Aortic smooth muscle cell (primary cell): ENCODE results near the gene ARL14EPL. TPM values are rescaled to one million over a fixed set of nuclear protein-coding genes. Genes with fewer than 3 reads are reported as not detected.

Experiments
- total RNA-seq: library from RNA; depleted of rRNA; stranded (reverse); fragments of >200 nt; gene quantifications from 2 replicates; pipeline ENCODE4 v1.2.3, GENCODE V29; 2014

Gene ARL14EPL
- not detected in 2 replicates for total RNA-seq

GRCh38 chr5:116032094-116032517, at the start of gene ARL14EPL:
Gene ARL14EPL (plus strand): TSS chr5:116032472. CDS start chr5:116051466, 18,994 bp downstream.

DNA sequence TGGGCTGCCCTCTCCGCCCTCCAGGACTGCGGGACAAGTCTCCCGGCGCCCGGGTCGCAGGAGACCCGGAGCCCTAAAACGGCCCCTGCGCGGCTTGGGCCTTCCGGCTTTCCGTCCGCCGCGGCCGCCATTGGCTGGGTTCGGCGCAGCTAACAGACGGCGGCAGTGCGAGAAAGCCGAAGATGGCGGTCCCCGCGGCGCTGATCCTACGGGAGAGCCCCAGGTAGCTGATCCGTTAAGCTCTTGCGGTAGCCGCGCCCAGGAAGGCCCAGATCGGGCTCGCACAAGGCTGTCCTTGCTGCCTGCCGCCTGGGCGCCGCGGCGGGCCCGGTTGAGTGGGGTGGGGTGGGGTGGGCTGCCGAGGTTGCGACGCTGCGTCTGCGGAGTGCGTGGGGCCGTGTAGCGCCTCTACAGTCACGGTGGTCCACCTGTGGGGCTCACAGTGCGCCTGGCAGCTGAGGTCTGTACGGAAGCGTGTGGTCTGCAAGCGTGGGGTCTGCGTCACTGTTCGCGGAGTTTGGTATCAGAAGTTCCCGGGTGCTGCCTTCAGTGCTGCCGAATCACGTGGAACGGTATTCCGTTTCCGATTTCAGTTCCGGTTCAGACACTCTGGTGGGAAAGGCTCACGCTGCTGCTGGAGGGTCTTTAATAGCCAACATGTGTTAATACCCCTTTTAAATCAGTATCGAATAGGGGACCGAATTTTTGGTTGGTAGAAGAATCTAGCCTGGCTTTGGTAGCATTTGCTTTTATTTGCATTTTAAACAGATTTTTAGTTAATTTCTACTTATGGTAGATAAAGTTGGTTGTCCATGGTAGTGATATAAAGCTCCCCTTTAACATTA, 52.8 kb downstream of the ARL14EPL start, which contains the start of gene COMMD10:
TSS of gene COMMD10 (plus strand) at position 155 of the 845 bp plus-strand sequence.

Other genes starting within 250 kb of the ARL14EPL start
- 3.5 and 7.4 TPM in 2 replicates for gene CDO1, start 215.8 kb upstream of the ARL14EPL start, total RNA-seq
- gene ATG12, start 190.9 kb upstream of the ARL14EPL start, total RNA-seq, result 34.9 and 48.2 TPM in 2 replicates
- gene AP3S1, start 190.5 kb upstream of the ARL14EPL start, total RNA-seq, result 89.3 and 104 TPM in 2 replicates
- gene LVRN, start 70.0 kb upstream of the ARL14EPL start, total RNA-seq, result under 0.01 and 0.19 TPM in 2 replicates
- 26.3 and 33.3 TPM in 2 replicates for gene COMMD10, start 52.6 kb downstream of the ARL14EPL start, total RNA-seq